Left renal cortex interstitium (tissue), 4 donors: Measurements from ENCODE around the gene SAMD8. TPM values are rescaled to one million over a fixed set of nuclear protein-coding genes. Genes with fewer than 3 reads are reported as not detected.
"Not testable (repeated sequence)": the region's sequence is repeated elsewhere in the genome, so short reads cannot be mapped to it uniquely, and the experiment has no call there.

Source experiments
- DNase-seq, 4 donors: peaks; one replicate each; pipeline ENCODE4 v3.0.0-alpha.2; 2013; ENCODE audit warnings: low read depth in 4 of 4, low spot score in 2 of 4, missing footprints in 1 of 4
- polyA plus RNA-seq, 4 donors: library from polyadenylated mRNA; unstranded; fragments of 120-200 nt; gene quantifications; one replicate each; pipeline ENCODE4 v1.2.1, GENCODE V29; 2013; ENCODE audit not compliant: insufficient read length in 4 of 4

The SAMD8 gene
- polyA plus RNA-seq, 4 donors: 13.0 to 16.0 (median 13.6) TPM

GRCh38 chr10:75105576-75106197, 5.8 kb upstream of the SAMD8 start:
- DNase-seq: no peak

- no peak for DNase-seq
Observed at GRCh38 chr10:75106242-75106641, 5.2 kb upstream of the SAMD8 start.

DNA sequence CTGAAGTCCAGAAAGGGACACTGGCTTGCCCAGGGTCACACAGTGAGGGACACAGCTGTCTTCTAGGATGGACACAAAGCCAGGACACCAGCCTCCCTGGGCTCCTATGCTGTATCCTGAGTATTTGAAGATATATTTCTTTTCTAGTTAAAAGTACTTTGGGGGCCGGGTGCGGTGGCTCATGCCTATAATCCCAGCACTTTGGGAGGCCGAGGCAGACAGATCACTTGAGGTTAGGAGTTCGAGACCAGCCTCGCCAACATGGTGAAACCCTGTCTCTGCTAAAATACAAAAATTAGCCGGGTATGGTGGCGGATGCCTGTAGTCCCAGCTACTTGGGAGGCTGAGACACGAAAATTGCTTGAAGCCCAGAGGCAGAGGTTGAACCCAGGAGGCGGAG, 4.6 kb upstream of the SAMD8 start:
- DNase-seq: not testable (repeated sequence)

DNA sequence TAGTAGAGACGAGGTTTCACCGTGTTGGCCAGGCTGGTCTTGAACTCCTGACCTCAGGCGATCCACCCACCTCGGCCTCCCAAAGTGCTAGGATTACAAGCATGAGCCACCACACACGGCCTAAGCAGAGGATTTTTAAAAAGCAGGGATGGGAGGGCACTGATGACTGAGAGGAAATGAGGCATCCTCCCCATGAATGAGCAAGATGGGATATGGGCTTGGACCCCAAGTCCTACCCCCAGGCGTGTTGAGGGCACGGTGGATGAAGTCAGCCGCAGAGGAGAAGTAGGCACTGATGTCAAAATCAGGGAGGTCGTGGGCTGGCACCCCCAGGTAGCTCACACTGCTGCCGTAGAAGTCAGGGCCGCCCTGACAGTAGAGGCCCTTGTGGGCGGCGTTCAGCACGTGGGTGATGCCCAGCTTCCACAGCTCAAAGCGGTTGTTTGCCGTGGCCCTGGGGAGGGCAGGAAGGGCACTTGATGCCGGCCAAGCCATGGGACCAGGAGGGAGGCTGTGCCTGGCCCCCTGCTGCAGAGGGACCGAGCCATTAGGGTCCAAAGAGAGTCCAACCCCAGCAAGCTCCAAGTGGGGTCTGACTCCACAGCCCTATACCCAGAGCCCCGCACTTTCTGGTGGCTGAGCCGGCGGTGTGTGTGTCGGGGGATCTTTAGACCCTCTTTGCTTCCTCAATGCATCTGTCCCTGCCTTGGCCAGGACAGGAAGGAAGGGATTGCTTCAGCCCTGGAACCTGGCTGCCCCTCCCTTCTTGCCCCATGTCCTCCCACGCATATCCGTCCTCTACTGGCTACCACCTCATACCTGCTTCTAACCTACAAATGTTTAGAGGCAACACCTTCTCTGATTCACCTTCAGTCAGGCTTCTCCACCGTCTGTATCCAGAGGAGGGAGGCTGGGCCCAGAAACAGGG, 3.4 kb upstream of the SAMD8 start:
- DNase-seq: no peak

DNA sequence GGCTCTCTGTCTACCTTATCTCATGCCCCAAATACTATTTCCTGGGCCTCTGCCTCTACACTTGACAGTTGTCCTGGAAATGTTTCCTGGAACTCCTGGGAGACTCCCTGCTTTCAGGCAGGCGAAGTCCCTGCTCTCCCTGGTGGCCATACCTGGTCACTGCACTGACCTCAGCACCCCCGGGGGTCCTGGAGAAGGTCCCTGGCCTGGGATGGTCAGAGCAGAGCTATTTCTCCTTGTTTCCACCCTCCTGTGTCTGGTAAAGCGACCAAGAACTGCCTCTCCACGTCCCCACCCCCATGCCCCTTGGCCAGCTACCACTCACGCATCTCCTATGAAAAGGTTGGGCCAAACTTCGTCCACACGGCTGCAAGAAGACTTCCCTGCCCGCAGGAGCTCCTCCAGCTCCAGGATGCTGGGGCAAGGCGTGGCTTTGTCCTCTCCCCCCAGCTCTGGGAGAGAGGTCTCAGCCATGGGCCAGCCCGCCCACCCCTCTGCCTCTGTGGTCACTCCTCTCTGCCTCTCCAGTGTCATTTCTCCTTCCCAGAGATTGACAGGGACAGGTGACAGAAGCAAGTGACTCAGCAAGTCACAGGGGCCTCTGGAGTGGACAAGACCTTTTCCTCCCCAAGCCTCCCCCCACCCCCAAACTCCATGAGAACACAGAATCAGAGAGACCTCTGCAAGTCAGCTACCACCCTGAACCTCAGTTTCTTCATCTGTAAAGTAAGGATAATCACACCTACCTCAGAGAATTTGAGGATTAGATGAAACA, 2.6 kb upstream of the SAMD8 start:
- DNase-seq: no peak

- DNase-seq: no peak
Observed at GRCh38 chr10:75109459-75109778, 2.0 kb upstream of the SAMD8 start.

DNA sequence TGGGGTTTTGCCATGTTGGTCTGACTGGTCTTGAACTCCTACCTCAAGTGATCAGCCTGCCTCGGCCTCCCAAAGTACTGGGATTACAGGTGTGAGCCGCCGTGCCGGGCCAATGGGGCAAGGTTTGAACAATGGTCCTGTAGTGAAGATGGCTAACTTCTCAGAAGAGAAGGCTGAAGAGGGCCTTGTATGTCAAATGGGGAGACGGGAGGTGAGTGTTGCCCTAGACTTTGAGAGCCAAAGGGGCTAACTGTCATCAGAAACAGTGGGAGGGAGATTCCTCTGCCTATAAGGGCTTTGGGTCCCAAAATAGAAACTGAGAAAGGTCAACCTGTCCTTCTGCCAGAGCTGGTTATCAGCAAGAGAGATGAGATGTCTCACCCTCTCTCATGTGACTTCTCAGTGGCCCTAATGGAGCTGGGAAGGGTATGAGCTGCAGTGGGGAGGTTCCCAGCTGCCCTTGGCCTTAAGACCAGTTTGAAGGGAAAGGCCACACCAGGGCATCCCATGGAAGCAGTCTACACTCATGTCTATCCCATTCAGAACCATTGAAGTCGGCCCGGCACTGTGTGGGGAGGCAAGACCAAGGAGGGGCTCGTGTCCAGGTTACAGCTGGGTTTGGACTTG, 1.3 kb upstream of the SAMD8 start:
- DNase-seq: no peak

- peak in 2 of 4 donors; percentile 24 to 58 for DNase-seq
Observed at GRCh38 chr10:75111907-75112679, 637 bp downstream of the SAMD8 start.

DNA sequence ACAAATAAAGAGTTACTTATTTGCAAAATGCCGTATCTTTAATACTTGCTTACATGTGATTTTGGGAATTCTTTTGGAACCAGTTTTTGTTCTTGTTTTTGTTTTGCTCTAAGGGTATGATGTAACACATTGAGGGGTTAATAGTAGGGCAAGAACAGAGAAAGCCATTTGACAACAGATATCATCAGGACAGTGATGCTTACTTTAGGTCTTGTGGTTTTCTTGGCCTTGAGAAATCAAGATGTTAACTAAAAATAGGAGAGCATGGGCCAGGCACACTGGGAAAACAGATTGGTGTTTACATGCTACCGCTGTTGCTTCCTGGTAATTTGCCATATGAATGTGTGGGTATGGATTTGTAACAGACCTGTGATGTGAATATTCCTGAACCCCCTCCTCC, 3.7 kb downstream of the SAMD8 start:
- DNase-seq: no peak

- DNase-seq: not testable (repeated sequence)
Observed at GRCh38 chr10:75116941-75117775, 5.7 kb downstream of the SAMD8 start.

DNA sequence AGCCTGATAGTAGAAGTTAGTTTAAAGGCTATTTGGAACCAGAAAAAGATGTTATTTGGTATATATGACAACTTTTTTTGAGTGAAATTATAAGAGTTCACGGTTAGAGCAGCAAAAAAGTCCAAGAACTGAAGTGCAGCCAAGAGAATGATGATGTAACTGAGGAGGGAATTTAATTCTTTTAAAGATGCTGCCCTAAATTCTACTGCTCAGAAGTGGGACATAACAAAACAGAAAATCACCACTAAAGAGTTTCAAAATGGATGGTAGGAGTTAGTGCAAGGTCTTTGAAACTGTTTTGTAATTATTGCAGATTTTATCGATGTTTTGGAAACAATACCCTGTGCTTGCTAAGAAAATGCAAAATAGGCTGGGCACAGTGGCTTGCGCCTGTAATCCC, 6.5 kb downstream of the SAMD8 start:
- no peak for DNase-seq

GRCh38 chr10:75119444-75120066, 8.1 kb downstream of the SAMD8 start:
- DNase-seq: not testable (repeated sequence)

DNA sequence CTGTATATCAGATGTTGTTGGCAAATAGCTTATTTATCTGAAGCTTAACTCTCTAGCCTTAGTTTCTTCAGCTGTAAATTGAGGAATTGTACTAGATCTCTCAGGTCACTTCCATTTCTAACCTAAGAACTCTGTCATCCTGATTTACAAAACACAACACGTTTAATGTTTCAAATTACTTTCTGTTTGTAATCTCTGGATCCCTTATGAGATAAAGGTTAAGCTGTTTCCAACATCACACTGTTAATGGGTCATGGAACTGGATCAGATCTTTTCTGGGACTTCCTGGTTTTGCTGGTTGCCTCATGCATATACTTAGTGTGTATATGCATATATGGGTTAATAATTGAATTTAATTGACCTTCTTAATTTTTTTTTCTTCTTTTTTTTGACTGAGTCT, 9.9 kb downstream of the SAMD8 start:
- DNase-seq: no peak

DNA sequence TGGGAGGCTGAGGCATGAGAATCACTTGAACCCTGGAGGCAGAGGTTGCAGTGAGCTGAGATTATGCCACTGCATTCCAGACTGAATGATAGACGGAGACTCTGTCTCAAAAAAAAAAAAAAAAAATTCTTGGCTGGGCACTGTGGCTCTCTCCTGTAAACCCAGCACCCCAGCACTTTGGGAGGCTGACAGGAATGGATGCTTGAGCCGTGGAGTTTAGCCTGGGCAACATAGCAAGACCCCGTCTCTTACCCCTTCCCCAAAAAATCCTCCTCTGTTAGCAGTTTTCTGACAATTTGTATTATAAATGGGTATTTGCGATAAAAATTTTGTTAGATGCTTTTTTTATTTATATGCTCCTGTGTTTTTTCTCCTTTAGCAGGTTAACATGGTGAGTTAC, 11.0 kb downstream of the SAMD8 start:
- no peak for DNase-seq

- no peak for DNase-seq
Observed at GRCh38 chr10:75123088-75123682, 11.7 kb downstream of the SAMD8 start.

GRCh38 chr10:75126277-75126676, 14.8 kb downstream of the SAMD8 start:
- no peak for DNase-seq

GRCh38 chr10:75127471-75127870, 16.0 kb downstream of the SAMD8 start:
- DNase-seq: no peak

GRCh38 chr10:75128985-75129384, 17.5 kb downstream of the SAMD8 start:
- not testable (repeated sequence) for DNase-seq
